ENCODE results near the gene INO80.

The INO80 gene, protein sequence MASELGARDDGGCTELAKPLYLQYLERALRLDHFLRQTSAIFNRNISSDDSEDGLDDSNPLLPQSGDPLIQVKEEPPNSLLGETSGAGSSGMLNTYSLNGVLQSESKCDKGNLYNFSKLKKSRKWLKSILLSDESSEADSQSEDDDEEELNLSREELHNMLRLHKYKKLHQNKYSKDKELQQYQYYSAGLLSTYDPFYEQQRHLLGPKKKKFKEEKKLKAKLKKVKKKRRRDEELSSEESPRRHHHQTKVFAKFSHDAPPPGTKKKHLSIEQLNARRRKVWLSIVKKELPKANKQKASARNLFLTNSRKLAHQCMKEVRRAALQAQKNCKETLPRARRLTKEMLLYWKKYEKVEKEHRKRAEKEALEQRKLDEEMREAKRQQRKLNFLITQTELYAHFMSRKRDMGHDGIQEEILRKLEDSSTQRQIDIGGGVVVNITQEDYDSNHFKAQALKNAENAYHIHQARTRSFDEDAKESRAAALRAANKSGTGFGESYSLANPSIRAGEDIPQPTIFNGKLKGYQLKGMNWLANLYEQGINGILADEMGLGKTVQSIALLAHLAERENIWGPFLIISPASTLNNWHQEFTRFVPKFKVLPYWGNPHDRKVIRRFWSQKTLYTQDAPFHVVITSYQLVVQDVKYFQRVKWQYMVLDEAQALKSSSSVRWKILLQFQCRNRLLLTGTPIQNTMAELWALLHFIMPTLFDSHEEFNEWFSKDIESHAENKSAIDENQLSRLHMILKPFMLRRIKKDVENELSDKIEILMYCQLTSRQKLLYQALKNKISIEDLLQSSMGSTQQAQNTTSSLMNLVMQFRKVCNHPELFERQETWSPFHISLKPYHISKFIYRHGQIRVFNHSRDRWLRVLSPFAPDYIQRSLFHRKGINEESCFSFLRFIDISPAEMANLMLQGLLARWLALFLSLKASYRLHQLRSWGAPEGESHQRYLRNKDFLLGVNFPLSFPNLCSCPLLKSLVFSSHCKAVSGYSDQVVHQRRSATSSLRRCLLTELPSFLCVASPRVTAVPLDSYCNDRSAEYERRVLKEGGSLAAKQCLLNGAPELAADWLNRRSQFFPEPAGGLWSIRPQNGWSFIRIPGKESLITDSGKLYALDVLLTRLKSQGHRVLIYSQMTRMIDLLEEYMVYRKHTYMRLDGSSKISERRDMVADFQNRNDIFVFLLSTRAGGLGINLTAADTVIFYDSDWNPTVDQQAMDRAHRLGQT (N-terminal part only)

DNA sequence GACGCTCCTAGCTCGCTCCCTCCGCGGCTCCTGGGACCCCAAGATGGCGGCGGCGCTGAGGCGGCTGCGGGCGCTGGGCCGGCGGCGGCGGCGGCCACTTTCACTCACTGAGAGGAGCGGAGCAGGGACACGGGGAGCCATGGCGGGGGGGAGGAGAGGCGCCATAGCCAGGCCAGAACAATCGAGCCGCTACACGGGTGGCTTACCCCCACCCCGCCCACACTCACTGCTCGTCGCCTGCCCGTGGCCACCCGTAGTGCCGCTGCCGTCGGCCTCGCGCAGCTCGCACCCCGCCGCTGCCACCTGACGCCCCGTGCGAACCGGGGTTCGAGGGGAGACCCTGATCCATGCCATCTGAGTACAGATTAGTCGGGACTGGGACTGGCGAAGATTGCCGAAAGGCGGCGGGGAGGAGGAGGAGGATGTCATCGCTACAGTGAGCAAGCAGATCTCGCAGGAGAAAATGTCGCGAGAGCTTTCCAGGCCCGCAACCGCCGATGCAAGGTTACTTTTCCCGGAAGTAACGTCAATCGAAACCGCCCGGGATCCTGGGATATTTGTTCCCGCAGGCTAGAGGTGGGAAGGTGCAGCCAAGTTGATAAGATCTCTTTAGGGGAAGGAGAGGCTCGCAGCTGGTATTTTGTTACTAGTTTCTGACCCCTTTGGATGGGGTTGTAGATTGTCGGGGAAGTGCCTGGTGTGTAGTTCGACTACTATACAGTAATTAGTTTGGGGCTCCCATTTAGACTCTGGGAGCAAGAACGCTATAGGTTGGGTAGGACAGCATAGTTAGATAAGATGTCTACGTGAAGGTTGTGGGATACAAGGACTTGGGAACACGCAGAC lies at the start of gene INO80:
TSS of gene INO80 (minus strand) at position 165 of the 846 bp plus-strand sequence. CDS start 19,970 bp downstream, outside the sequence.
- TF ChIP-seq, protein P1, sequence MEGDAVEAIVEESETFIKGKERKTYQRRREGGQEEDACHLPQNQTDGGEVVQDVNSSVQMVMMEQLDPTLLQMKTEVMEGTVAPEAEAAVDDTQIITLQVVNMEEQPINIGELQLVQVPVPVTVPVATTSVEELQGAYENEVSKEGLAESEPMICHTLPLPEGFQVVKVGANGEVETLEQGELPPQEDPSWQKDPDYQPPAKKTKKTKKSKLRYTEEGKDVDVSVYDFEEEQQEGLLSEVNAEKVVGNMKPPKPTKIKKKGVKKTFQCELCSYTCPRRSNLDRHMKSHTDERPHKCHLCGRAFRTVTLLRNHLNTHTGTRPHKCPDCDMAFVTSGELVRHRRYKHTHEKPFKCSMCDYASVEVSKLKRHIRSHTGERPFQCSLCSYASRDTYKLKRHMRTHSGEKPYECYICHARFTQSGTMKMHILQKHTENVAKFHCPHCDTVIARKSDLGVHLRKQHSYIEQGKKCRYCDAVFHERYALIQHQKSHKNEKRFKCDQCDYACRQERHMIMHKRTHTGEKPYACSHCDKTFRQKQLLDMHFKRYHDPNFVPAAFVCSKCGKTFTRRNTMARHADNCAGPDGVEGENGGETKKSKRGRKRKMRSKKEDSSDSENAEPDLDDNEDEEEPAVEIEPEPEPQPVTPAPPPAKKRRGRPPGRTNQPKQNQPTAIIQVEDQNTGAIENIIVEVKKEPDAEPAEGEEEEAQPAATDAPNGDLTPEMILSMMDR (IDR thresholded peaks at IDR 0.05; ENCODE audit: borderline replicate concordance, insufficient read depth, low read depth, low read length) = no peak
- peak within 1 kb of the TSS; percentile 80 for H3K4me3 ChIP-seq (ENCODE audit: low read depth, low read length)

DNA sequence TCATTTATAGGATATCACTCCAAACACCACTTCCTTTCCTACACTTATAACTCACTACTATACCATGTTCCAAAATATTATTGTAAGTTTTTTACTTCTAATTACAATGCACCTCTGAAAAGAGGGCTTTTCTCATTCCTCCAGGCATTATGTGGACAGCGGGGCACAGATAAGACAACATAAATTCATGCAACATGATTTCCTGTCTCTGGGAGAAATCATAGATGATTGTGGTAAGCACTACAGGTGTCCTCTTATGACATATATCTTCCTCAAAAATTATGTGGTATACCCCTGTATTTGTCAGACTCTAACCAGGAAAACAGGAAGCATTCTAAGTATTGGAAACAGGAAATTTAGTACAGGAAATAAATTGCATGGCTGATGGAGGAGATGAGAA lies 45.7 kb upstream of the INO80 start:
- H3K4me3 ChIP-seq (ENCODE audit: low read depth, low read length) = no peak overlapping the region
- TF ChIP-seq, protein P1 (IDR thresholded peaks at IDR 0.05; ENCODE audit: borderline replicate concordance, insufficient read depth, low read depth, low read length) = no peak

DNA sequence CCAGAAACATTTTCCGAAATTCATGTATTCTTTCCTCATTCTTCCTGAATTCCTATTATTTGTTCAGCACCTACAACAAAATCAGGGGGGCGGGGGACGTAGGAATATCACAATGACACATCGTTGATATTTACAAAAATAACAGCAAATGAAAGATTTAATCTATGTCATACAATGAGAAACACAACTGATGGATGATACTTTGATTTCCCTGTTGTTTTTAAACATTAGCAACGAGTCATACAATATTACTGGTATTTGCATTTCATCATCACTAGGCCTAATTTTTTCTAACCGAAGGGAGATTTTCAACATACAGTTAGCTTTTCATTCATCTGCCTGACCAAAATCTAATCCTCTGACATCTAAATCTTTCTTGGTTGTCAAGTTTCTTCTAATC lies 45.3 kb upstream of the INO80 start:
- TF ChIP-seq, protein P1 (IDR thresholded peaks at IDR 0.05; ENCODE audit: borderline replicate concordance, insufficient read depth, low read depth, low read length) = no peak
- no peak overlapping the region for H3K4me3 ChIP-seq (ENCODE audit: low read depth, low read length)

DNA sequence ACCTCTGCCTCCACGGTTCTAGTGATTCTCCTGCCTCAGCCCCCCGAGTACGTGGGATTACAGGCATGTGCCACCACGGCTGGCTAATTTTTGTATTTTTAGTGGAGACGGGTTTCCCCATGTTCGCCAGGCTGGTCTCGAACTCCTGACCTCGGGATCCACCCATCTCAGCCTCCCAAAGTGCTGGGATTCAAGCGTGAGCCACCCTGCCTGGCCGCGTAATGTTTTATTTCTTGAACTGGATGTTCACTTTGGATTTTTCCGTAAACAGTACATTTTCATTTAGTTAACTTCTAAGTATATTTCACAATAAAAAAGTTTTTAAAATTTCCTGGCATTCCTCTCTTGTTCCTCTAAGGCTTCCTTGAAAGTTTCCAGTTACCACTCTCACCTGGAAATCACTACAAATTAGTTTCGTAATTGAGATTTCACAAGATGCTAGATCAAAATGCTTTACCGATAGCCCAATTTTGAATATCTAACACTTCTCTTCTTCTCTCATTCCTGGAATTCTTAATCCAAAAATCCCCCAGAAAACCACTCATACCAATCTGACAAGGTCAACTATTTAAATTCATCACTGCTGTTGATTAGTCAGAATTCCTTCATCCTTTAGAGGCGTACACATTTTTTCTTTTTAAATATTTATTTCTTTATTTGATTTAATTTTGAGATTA lies 44.7 kb upstream of the INO80 start:
- H3K4me3 ChIP-seq (ENCODE audit: low read depth, low read length) = no peak overlapping the region
- TF ChIP-seq, protein P1 (IDR thresholded peaks at IDR 0.05; ENCODE audit: borderline replicate concordance, insufficient read depth, low read depth, low read length) = no peak

DNA sequence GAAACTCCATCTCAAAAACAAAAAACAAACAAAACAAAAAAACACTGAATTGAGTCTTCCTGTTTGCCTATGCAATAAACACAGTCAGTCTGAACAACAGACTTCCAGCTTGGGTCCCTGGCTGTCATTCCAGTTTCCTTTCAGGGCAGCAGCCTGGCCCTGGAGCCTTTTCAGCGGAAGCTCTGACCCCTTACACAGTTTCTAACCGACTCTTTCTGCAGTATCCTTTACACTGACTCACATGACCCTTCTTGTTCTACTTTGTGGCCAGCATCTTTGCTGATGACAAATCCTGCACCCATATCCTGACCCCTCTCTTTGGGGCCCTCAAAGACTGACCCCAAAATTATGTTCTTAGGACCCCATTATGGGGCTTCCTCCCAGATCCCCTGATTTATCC lies 38.3 kb upstream of the INO80 start:
- TF ChIP-seq, protein P1 (IDR thresholded peaks at IDR 0.05; ENCODE audit: borderline replicate concordance, insufficient read depth, low read depth, low read length) = no peak
- H3K4me3 ChIP-seq (ENCODE audit: low read depth, low read length) = no peak overlapping the region

DNA sequence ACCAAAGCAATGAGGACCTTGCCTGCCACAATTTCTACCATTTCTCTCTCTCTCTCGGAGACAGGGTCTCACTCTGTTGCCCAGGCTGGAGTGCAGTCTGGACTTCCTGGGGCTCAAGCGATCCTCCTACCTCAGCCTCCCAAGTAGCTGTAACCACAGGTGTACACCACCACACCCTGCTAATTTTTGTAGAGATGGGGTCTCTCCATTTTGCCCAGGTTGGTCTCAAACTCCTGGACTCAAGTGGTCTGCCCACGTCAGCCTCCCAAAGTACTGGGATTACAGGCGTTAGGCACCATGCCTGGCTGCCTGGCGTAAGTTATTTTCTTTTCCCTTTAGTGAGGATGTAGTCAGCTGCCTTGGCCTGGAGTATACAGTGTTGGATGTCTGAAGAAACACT lies 37.7 kb upstream of the INO80 start:
- TF ChIP-seq, protein P1 (IDR thresholded peaks at IDR 0.05; ENCODE audit: borderline replicate concordance, insufficient read depth, low read depth, low read length) = no peak
- no peak overlapping the region for H3K4me3 ChIP-seq (ENCODE audit: low read depth, low read length)

All from GM12875 (cell line).